ENCODE measurements around the gene LRCH1. TPM values are rescaled to one million over a fixed set of nuclear protein-coding genes. Genes with fewer than 3 reads are reported as not detected.
"Not testable (repeated sequence)": the region's sequence is repeated elsewhere in the genome, so short reads cannot be mapped to it uniquely, and the experiment has no call there.

LRCH1 gene
- total RNA-seq, 1 experiment from 2014 or later, result 16.5 TPM

GRCh38 chr13:46754812-46755211, 201.8 kb downstream of the LRCH1 start:
- no TSS peak for BruUV-seq (replicated peaks)
- Mint-ChIP-seq H3K4me3 (ENCODE audit: unreplicated experiment) (no peak overlapping the region), H3K27me3 (ENCODE audit: insufficient read depth, unreplicated experiment) (no peaks in the 10 kb centered on the region), H3K4me1 (ENCODE audit: insufficient read depth, unreplicated experiment) (peaks cover under 1% of the 10 kb centered on the region), H3K36me3 (ENCODE audit: insufficient read depth, unreplicated experiment) (peaks cover 21% of the 10 kb centered on the region), H3K27ac (ENCODE audit: low read depth, unreplicated experiment) (no peak overlapping the region), H3K9me3 (ENCODE audit: unreplicated experiment) (no peaks in the 10 kb centered on the region)
- TF ChIP-seq CTCF (IDR thresholded peaks at IDR 0.05; ENCODE audit: unreplicated experiment), result no peak
- ChIA-PET CTCF (interaction anchor here (0.6 to 1.0 kb wide), 2 partner anchors 10 to 97 kb away, joined by 3 to 6 read pairs; no protein-coding TSS in a partner anchor), POLR2A (no interaction called here)
- intact Hi-C loops (cut with micrococcal nuclease), result no loop called here
- no peak for DNase-seq (ENCODE audit: unreplicated experiment)

GRCh38 chr13:46755508-46755907, 202.5 kb downstream of the LRCH1 start:
- intact Hi-C loops (cut with micrococcal nuclease); DNase-seq (ENCODE audit: unreplicated experiment); CTCF ChIA-PET; H3K4me1 Mint-ChIP-seq (ENCODE audit: insufficient read depth, unreplicated experiment); BruUV-seq (replicated peaks); H3K27me3 Mint-ChIP-seq (ENCODE audit: insufficient read depth, unreplicated experiment); POLR2A ChIA-PET; H3K27ac Mint-ChIP-seq (ENCODE audit: low read depth, unreplicated experiment); H3K4me3 Mint-ChIP-seq (ENCODE audit: unreplicated experiment); H3K9me3 Mint-ChIP-seq (ENCODE audit: unreplicated experiment): not testable (repeated sequence)
- H3K36me3 Mint-ChIP-seq (ENCODE audit: insufficient read depth, unreplicated experiment), result peaks cover 14% of the 10 kb centered on the region

- ChIA-PET CTCF (interaction anchor here (0.5 kb wide), 1 partner anchor 380 kb away, joined by 3 read pairs; no protein-coding TSS in a partner anchor), POLR2A (interaction anchor here (0.7 kb wide), 1 partner anchor 1225 kb away, joined by 3 read pairs; no protein-coding TSS in a partner anchor)
- Mint-ChIP-seq H3K36me3 (ENCODE audit: insufficient read depth, unreplicated experiment) (no peaks in the 10 kb centered on the region), H3K27ac (ENCODE audit: low read depth, unreplicated experiment) (no peak overlapping the region), H3K4me1 (ENCODE audit: insufficient read depth, unreplicated experiment) (peaks cover 15% of the 10 kb centered on the region), H3K27me3 (ENCODE audit: insufficient read depth, unreplicated experiment) (no peaks in the 10 kb centered on the region), H3K9me3 (ENCODE audit: unreplicated experiment) (no peaks in the 10 kb centered on the region), H3K4me3 (ENCODE audit: unreplicated experiment) (no peak overlapping the region)
- TF ChIP-seq CTCF (IDR thresholded peaks at IDR 0.05; ENCODE audit: unreplicated experiment), result no peak
- DNase-seq (ENCODE audit: unreplicated experiment), result peak; percentile 50
- no TSS peak for BruUV-seq (replicated peaks)
- intact Hi-C loops (cut with micrococcal nuclease), result no loop called here
Observed at GRCh38 chr13:46756977-46757376, 204.0 kb downstream of the LRCH1 start.

- no TSS peak for BruUV-seq (replicated peaks)
- no peak for TF ChIP-seq CTCF (IDR thresholded peaks at IDR 0.05; ENCODE audit: unreplicated experiment)
- H3K9me3 Mint-ChIP-seq (ENCODE audit: unreplicated experiment), result no peaks in the 10 kb centered on the region
- no peaks in the 10 kb centered on the region for H3K27me3 Mint-ChIP-seq (ENCODE audit: insufficient read depth, unreplicated experiment)
- no peaks in the 10 kb centered on the region for H3K36me3 Mint-ChIP-seq (ENCODE audit: insufficient read depth, unreplicated experiment)
- ChIA-PET CTCF (no interaction called here), POLR2A (no interaction called here)
- H3K4me1 Mint-ChIP-seq (ENCODE audit: insufficient read depth, unreplicated experiment), result peaks cover 15% of the 10 kb centered on the region
- no peak overlapping the region for H3K4me3 Mint-ChIP-seq (ENCODE audit: unreplicated experiment)
- no peak overlapping the region for H3K27ac Mint-ChIP-seq (ENCODE audit: low read depth, unreplicated experiment)
- DNase-seq (ENCODE audit: unreplicated experiment), result no peak
- intact Hi-C loops (cut with micrococcal nuclease), result no loop called here
Observed at GRCh38 chr13:46757640-46758039, 204.7 kb downstream of the LRCH1 start.

- H3K36me3 Mint-ChIP-seq (ENCODE audit: insufficient read depth, unreplicated experiment), result no peaks in the 10 kb centered on the region
- H3K9me3 Mint-ChIP-seq (ENCODE audit: unreplicated experiment), result no peaks in the 10 kb centered on the region
- peaks cover 15% of the 10 kb centered on the region for H3K4me1 Mint-ChIP-seq (ENCODE audit: insufficient read depth, unreplicated experiment)
- POLR2A ChIA-PET, result no interaction called here
- intact Hi-C loops (cut with micrococcal nuclease), result no loop called here
- no peak overlapping the region for H3K27ac Mint-ChIP-seq (ENCODE audit: low read depth, unreplicated experiment)
- H3K4me3 Mint-ChIP-seq (ENCODE audit: unreplicated experiment), result no peak overlapping the region
- TF ChIP-seq CTCF (IDR thresholded peaks at IDR 0.05; ENCODE audit: unreplicated experiment), result no peak
- DNase-seq (ENCODE audit: unreplicated experiment), result peak; percentile 52
- BruUV-seq (replicated peaks), result no TSS peak
- no peaks in the 10 kb centered on the region for H3K27me3 Mint-ChIP-seq (ENCODE audit: insufficient read depth, unreplicated experiment)
- CTCF ChIA-PET, result no interaction called here
Observed at GRCh38 chr13:46759846-46760245, 206.9 kb downstream of the LRCH1 start.
